SK-N-SH (cell line): ENCODE results near the gene KRT72. TPM values are rescaled to one million over a fixed set of nuclear protein-coding genes. Genes with fewer than 3 reads are reported as not detected.

Experiments
- CTCF ChIA-PET: fragments of 300-600, 350-600 bp; formaldehyde crosslinking; extraction: SDS; loops from one replicate; lab custom pipeline; 2021; lab: Yijun Ruan, JAX
- POLR2A ChIA-PET: fragments of 350-600 bp; sonication (Branson Sonifier 250); formaldehyde crosslinking; extraction: SDS; loops from one replicate; lab custom pipeline; 2020; ENCODE audit warnings: antibody characterized with exemption, inconsistent platforms; lab: Yijun Ruan, JAX
- DNase-seq: peaks from one replicate; pipeline ENCODE4 v3.0.0; 2012
- H2AFZ ChIP-seq: fragments of 200-600 bp; sonication (generic); 2 replicates; pipeline ENCODE4 v1.8.1; 2016; ENCODE audit warnings: antibody characterized with exemption, mild to moderate bottlenecking, low read depth
- H3F3A ChIP-seq: fragments of 200-600 bp; sonication (generic); replicated peaks from 2 replicates; pipeline ENCODE3; 2016; ENCODE audit warnings: antibody characterized with exemption, mild to moderate bottlenecking; ENCODE audit not compliant: insufficient read depth
- H3K27ac ChIP-seq, 2 experiments: fragments of 200-500 bp in 1 of 2; fragments of 200-600 bp in 1 of 2; sonication (Bioruptor generic) in 1 of 2; sonication (generic), shearing (Covaris generic) in 1 of 2; 2 replicates each; pipeline versions ENCODE4 v1.5.1 to v1.6.1; 2014 to 2016; ENCODE audit warnings: low read depth in 2 of 2, inconsistent platforms in 1 of 2, low read length in 1 of 2, mild to moderate bottlenecking in 1 of 2, mixed read lengths in 1 of 2
- H3K27me3 ChIP-seq: fragments of 200-600 bp; sonication (generic), shearing (Covaris generic); 2 replicates; pipeline ENCODE4 v1.6.1; 2016; ENCODE audit warnings: mixed run types; ENCODE audit not compliant: insufficient read depth
- H3K36me3 ChIP-seq, 2 experiments: fragments of 200-500 bp in 1 of 2; fragments of 200-600 bp in 1 of 2; sonication (Bioruptor generic) in 1 of 2; sonication (generic) in 1 of 2; replicated peaks in 1 of 2; 2 replicates each; pipeline versions ENCODE3 to v1.5.1; 2014 to 2016; ENCODE audit warnings: low read length in 1 of 2, mild to moderate bottlenecking in 1 of 2; ENCODE audit not compliant: insufficient read depth in 2 of 2, control insufficient read depth in 1 of 2
- H3K4me1 ChIP-seq, 2 experiments: fragments of 200-500 bp in 1 of 2; fragments of 200-600 bp in 1 of 2; sonication (Bioruptor generic) in 1 of 2; sonication (generic), shearing (Covaris generic) in 1 of 2; 2 replicates each; pipeline versions ENCODE4 v1.5.1 to v1.6.1; 2014 to 2016; ENCODE audit warnings: low read depth in 1 of 2, low read length in 1 of 2, mixed run types in 1 of 2; ENCODE audit not compliant: insufficient read depth in 2 of 2, control insufficient read depth in 1 of 2
- H3K4me2 ChIP-seq: fragments of 200-600 bp; sonication (generic), shearing (Covaris generic); 2 replicates; pipeline ENCODE4 v1.6.1; 2017; ENCODE audit warnings: mixed run types
- H3K4me3 ChIP-seq, 2 experiments: fragments of 200-500 bp in 1 of 2; fragments of 200-600 bp in 1 of 2; sonication (Bioruptor generic) in 1 of 2; sonication (generic), shearing (Covaris generic) in 1 of 2; 2 replicates each; pipeline versions ENCODE4 v1.5.1 to v1.8.1; 2014 to 2016; ENCODE audit warnings: low read depth in 2 of 2, inconsistent platforms in 1 of 2, low read length in 1 of 2, mild to moderate bottlenecking in 1 of 2, mixed read lengths in 1 of 2, moderate library complexity in 1 of 2
- H3K79me2 ChIP-seq: fragments of 200-600 bp; sonication (generic); 2 replicates; pipeline ENCODE4 v1.8.1; 2017; ENCODE audit warnings: mild to moderate bottlenecking; ENCODE audit not compliant: insufficient read depth
- H3K9ac ChIP-seq: fragments of 200-600 bp; sonication (generic); 2 replicates; pipeline ENCODE4 v1.6.1; 2017; ENCODE audit warnings: mixed run types
- H3K9me2 ChIP-seq: fragments of 200-600 bp; sonication (generic); 2 replicates; pipeline ENCODE4 v1.6.1; 2017; ENCODE audit warnings: mixed run types
- H3K9me3 ChIP-seq: fragments of 200-600 bp; sonication (generic); 2 replicates; pipeline ENCODE4 v1.6.1; 2017; ENCODE audit warnings: mixed run types, mild to moderate bottlenecking, moderate library complexity
- H4K20me1 ChIP-seq: fragments of 200-600 bp; sonication (generic); 2 replicates; pipeline ENCODE4 v1.6.1; 2017; ENCODE audit warnings: mild to moderate bottlenecking, mixed run types; ENCODE audit not compliant: insufficient read depth
- EZH2phosphoT487 ChIP-seq: fragments of 200-600 bp; sonication (generic); IDR thresholded peaks from 2 replicates; pipeline ENCODE4 v1.6.1; 2017; ENCODE audit warnings: low read depth, mixed run types, mild to moderate bottlenecking, antibody characterized with exemption, moderate library complexity, borderline replicate concordance
- FOSL2 ChIP-seq: IDR thresholded peaks from 2 replicates; pipeline ENCODE4 v1.4.0; 2012; ENCODE audit warnings: low read depth, mild to moderate bottlenecking, moderate library complexity, borderline replicate concordance
- FOXJ3 ChIP-seq: sonication (generic); formaldehyde crosslinking; IDR thresholded peaks from 2 replicates; pipeline ENCODE4 v1.5.1; 2020; ENCODE audit warnings: mild to moderate bottlenecking, missing genetic modification reagents
- IRF3 ChIP-seq: fragments of 150-350 bp; IDR thresholded peaks from 2 replicates; pipeline ENCODE4 v1.6.1; 2016; ENCODE audit warnings: mild to moderate bottlenecking, low read depth, low read length
- MEF2A ChIP-seq: IDR thresholded peaks from 2 replicates; pipeline ENCODE4 v1.4.0; 2012; ENCODE audit warnings: low read depth, borderline replicate concordance
- NRF1 ChIP-seq: IDR thresholded peaks from 2 replicates; pipeline ENCODE4 v1.6.1; 2012; ENCODE audit warnings: low read depth, mild to moderate bottlenecking, low read length
- RAD21 ChIP-seq: IDR thresholded peaks from 2 replicates; pipeline ENCODE4 v1.6.1; 2012; ENCODE audit warnings: mild to moderate bottlenecking, low read length
- REST ChIP-seq: IDR thresholded peaks from 2 replicates; pipeline ENCODE4 v1.6.1; 2012; ENCODE audit warnings: mild to moderate bottlenecking, low read depth, low read length, moderate library complexity
- SIN3A ChIP-seq: IDR thresholded peaks from 2 replicates; pipeline ENCODE4 v1.6.1; 2012; ENCODE audit warnings: low read depth, mild to moderate bottlenecking, low read length, moderate library complexity, borderline replicate concordance
- SMC3 ChIP-seq: IDR thresholded peaks from 2 replicates; pipeline ENCODE4 v1.6.1; 2012; ENCODE audit warnings: low read depth, low read length, improper control_type of control experiment
- TAF1 ChIP-seq: IDR thresholded peaks from 2 replicates; pipeline ENCODE4 v1.6.1; 2012; ENCODE audit warnings: low read depth, mild to moderate bottlenecking, low read length, moderate library complexity, borderline replicate concordance
- YY1 ChIP-seq: IDR thresholded peaks from 2 replicates; pipeline ENCODE4 v1.4.0; 2012; ENCODE audit warnings: low read depth, mild to moderate bottlenecking
- WGBS: methylation state at CpG from one replicate; pipeline ENCODE4 v1.1.6; 2017; ENCODE audit warnings: low lambda C conversion rate; 5-methylcytosine and 5-hydroxymethylcytosine counted together
- polyA plus RNA-seq, 3 experiments: library from polyadenylated mRNA; depleted of rRNA; stranded (reverse); fragments of >200 nt; gene quantifications; 2 replicates each; pipeline ENCODE4 v1.2.3, GENCODE V29; 2012
- TF ChIP-seq, protein P1 (sequence below): IDR thresholded peaks from 2 replicates; pipeline ENCODE4 v1.4.0; 2012; ENCODE audit warnings: low read depth

KRT72 gene
- polyA plus RNA-seq, 1 of the 3 experiments (the other 2 are of a cell fraction): not detected

DNA sequence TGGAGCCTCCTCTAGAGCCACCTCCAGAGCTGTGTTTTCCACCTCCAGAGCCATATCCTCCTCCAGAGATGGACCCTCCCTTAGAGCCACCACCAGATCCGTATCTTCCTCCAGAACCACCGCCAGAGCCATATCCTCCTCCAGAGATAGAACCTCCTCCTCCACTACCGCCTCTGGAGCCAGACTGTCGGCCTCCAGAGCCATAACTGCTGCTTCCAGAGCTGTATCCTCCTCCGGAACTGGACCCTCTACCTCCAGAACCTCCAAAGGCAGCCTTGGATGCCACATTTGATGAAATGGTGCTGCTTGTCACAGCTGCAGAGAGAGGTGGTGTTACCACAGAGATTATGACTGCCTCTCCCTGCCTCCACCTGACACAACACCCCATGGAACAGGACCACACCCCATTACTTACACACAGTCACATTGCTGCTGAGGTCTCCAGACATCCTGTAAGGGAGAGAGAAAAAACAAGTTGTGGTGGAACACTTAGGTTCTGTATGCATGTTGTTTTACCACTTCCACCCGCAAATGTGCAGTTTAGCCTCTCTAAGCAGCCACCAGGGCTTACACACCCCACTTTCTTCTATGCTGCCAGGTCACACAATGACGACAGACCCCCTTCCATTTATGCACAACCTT, 44.0 kb upstream of the KRT72 start:
- no peak overlapping the region for H3K27ac ChIP-seq
- DNase-seq: no peak
- H4K20me1 ChIP-seq: no peaks in the 10 kb centered on the region
- H3K27me3 ChIP-seq: peaks cover 72% of the 10 kb centered on the region
- no peak overlapping the region for H2AFZ ChIP-seq
- no peaks in the 10 kb centered on the region for H3F3A ChIP-seq
- no peaks in the 10 kb centered on the region for H3K9me3 ChIP-seq
- H3K36me3 ChIP-seq: no peaks in the 10 kb centered on the region
- POLR2A ChIA-PET: no interaction called here
- no peaks in the 10 kb centered on the region for H3K9me2 ChIP-seq
- no peak overlapping the region for H3K4me3 ChIP-seq
- TF ChIP-seq SMC3: no peak
- no peaks in the 10 kb centered on the region for H3K4me1 ChIP-seq
- CTCF ChIA-PET: no interaction called here
- no peak overlapping the region for H3K9ac ChIP-seq
- H3K79me2 ChIP-seq: no peaks in the 10 kb centered on the region
- no peak overlapping the region for H3K4me2 ChIP-seq
- WGBS: 19% methylated on average over 7 of the region's 7 CpGs

DNA sequence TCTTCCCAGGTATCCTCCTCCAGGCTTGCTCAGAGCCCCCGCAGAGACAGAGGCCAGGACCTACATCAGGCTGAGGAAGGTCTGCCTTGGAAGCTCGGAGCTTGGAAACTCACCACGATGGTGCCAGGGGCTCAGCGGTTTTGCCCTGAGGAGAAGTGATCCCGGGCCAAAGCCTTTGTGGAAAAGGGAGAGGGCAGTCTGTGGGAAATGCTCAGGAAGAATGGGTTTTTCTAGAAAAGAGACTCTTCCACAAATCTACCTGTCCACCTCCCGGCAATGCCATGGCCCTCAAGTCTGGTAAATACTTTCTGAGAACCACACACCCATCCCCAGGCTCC, 42.8 kb upstream of the KRT72 start:
- no peak for DNase-seq

DNA sequence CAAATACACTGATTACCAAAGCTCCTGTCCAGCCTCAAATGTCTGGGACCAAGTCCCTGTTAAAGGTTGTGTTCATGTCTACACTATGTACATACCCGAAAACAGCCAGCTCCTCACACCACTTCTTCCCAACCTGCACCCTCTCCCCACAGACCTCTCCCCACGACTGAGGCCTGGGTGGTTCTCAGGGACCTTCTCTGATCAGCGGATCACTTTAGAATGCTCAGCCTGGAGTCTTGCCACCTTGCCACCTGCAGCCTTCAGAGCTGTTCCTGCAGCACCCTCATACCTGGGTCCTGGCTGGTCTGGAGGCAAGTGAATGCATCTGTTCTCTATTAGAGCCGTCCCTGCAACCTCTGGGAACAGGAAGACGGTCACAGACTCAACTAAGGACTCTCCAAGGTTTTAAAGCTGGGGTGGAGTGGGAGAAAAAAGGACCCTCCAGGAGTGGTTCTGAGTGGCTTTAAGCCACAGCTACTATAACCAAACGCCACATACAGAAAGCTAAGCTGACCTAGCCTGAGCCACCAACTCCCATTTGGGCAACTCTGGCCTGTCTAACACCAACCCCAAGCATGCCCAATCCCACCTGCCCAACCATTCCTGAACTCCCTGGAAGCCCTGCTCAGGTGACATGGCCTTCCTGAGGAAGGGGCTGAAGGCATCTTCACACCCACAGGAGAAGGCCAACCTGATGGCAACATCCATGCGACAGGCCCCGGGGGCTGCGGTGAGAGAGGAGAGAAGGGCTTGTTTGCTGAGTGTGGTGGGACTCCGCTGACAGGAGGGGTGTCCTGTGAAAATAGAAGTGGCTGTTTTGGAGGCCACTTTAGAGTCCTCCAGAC, 42.2 kb upstream of the KRT72 start:
- H3K9ac ChIP-seq: no peak overlapping the region
- ChIA-PET CTCF (interaction anchor here (0.6 kb wide), 2 partner anchors 29 to 500 kb away, joined by 3 read pairs; no protein-coding TSS in a partner anchor), POLR2A (no interaction called here)
- H3K4me2 ChIP-seq: no peak overlapping the region
- no peak for DNase-seq
- no peaks in the 10 kb centered on the region for H3K36me3 ChIP-seq
- no peaks in the 10 kb centered on the region for H3K9me3 ChIP-seq
- no peaks in the 10 kb centered on the region for H3K4me1 ChIP-seq
- H3K27me3 ChIP-seq: peaks cover 75% of the 10 kb centered on the region
- H2AFZ ChIP-seq: no peak overlapping the region
- TF ChIP-seq, protein P1, sequence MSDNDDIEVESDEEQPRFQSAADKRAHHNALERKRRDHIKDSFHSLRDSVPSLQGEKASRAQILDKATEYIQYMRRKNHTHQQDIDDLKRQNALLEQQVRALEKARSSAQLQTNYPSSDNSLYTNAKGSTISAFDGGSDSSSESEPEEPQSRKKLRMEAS: no peak
- no peak for TF ChIP-seq MEF2A
- no peak for TF ChIP-seq RAD21
- no peak for TF ChIP-seq EZH2phosphoT487
- TF ChIP-seq FOXJ3 (CRISPR knock-in tag): no peak
- no peak for TF ChIP-seq TAF1
- TF ChIP-seq YY1: no peak
- no peak for TF ChIP-seq SIN3A
- TF ChIP-seq IRF3: no peak
- no peak for TF ChIP-seq REST
- TF ChIP-seq NRF1: no peak
- H3K4me3 ChIP-seq: no peak overlapping the region
- H4K20me1 ChIP-seq: no peaks in the 10 kb centered on the region
- no peaks in the 10 kb centered on the region for H3K9me2 ChIP-seq
- H3K79me2 ChIP-seq: no peaks in the 10 kb centered on the region
- no peak overlapping the region for H3K27ac ChIP-seq
- H3F3A ChIP-seq: no peaks in the 10 kb centered on the region
- WGBS: 26% methylated on average over 7 of the region's 10 CpGs

More for the DNA sequence above, 42.8 kb upstream of the KRT72 start:
- no peak overlapping the region for H3K4me2 ChIP-seq
- H3K27me3 ChIP-seq: peaks cover 77% of the 10 kb centered on the region
- H3K9ac ChIP-seq: no peak overlapping the region
- WGBS: 22% methylated on average over 6 of the region's 6 CpGs
- H3K9me3 ChIP-seq: no peaks in the 10 kb centered on the region
- H3K4me1 ChIP-seq: no peaks in the 10 kb centered on the region
- H3K9me2 ChIP-seq: no peaks in the 10 kb centered on the region
- H3K27ac ChIP-seq: no peak overlapping the region
- POLR2A ChIA-PET: no interaction called here
- no peaks in the 10 kb centered on the region for H3K79me2 ChIP-seq
- no peak overlapping the region for H3K4me3 ChIP-seq
- TF ChIP-seq NRF1: no peak
- no peak for TF ChIP-seq FOSL2
- TF ChIP-seq RAD21: no peak
- CTCF ChIA-PET: no interaction called here
- H3K36me3 ChIP-seq: no peaks in the 10 kb centered on the region
- H3F3A ChIP-seq: no peaks in the 10 kb centered on the region
- H2AFZ ChIP-seq: no peak overlapping the region
- no peaks in the 10 kb centered on the region for H4K20me1 ChIP-seq
